Upper lobe of left lung (tissue), 6 donors: ENCODE results near the gene RNASE1. TPM values are rescaled to one million over a fixed set of nuclear protein-coding genes. Genes with fewer than 3 reads are reported as not detected.
A peak's percentile ranks its signal among the peaks of the same experiment; 100 is the strongest.
"Not testable (repeated sequence)": the region's sequence is repeated elsewhere in the genome, so short reads cannot be mapped to it uniquely, and the experiment has no call there.

ENCODE experiments used
- ATAC-seq, 2 donors: fragments of 200-7000 bp; cut with Tn5 transposase; one replicate each; pipeline ENCODE4 v1.9.1; 2022; ENCODE audit warnings: mild to moderate bottlenecking in 2 of 2, moderate library complexity in 2 of 2; ENCODE audit not compliant: low FRiP score in 2 of 2
- DNase-seq, 2 donors: peaks; one replicate each; pipeline ENCODE4 v3.0.0-alpha.2; 2019 to 2020
- H3K27ac ChIP-seq, 4 donors: fragments of 200-600 bp; sonication (generic); one replicate each; pipeline ENCODE4 v1.5.1; 2016 to 2019
- H3K27me3 ChIP-seq, 4 donors: fragments of 200-600 bp; sonication (generic); one replicate each; pipeline ENCODE4 v1.5.1; 2017 to 2019
- H3K36me3 ChIP-seq, 4 donors: fragments of 200-600 bp; sonication (generic); one replicate each; pipeline ENCODE4 v1.5.1; 2016 to 2019
- H3K4me1 ChIP-seq, 4 donors: fragments of 200-600 bp; sonication (generic); one replicate each; pipeline ENCODE4 v1.5.1; 2018 to 2019
- H3K4me3 ChIP-seq, 4 donors: fragments of 200-600 bp; sonication (generic); one replicate each; pipeline ENCODE4 v1.5.1; 2017 to 2019; ENCODE audit warnings: mild to moderate bottlenecking in 2 of 4, moderate library complexity in 1 of 4
- H3K9me3 ChIP-seq, 4 donors: fragments of 200-600 bp; sonication (generic); one replicate each; pipeline ENCODE4 v1.5.1; 2018 to 2019
- EP300 ChIP-seq, 4 donors: sonication (generic); formaldehyde crosslinking; IDR thresholded peaks; one replicate each; pipeline ENCODE4 v1.5.1; 2017; ENCODE audit warnings: antibody characterized with exemption in 4 of 4, control low read depth in 2 of 4
- POLR2A ChIP-seq, 4 donors: fragments of 450-650 bp; IDR thresholded peaks; one replicate each; pipeline ENCODE4 v1.5.1; 2016 to 2017; ENCODE audit warnings: antibody characterized with exemption in 4 of 4, mild to moderate bottlenecking in 2 of 4
- POLR2AphosphoS5 ChIP-seq, 2 donors: sonication (generic); formaldehyde crosslinking; IDR thresholded peaks; one replicate each; pipeline ENCODE4 v1.5.1; 2017; ENCODE audit warnings: antibody characterized with exemption in 2 of 2
- WGBS, 2 donors: methylation state at CpG; one replicate each; pipeline ENCODE4 v1.1.5; 2017 to 2018; 5-methylcytosine and 5-hydroxymethylcytosine counted together
- total RNA-seq, 6 donors: library from RNA; depleted of rRNA in 4 of 6; stranded (reverse); fragments of >200 nt in 4 of 6; gene quantifications; one replicate each; pipeline versions ENCODE4 v1.1.0 to v1.2.1, GENCODE V29; 2016 to 2021
- TF ChIP-seq, protein P1 (sequence below), 6 experiments: fragments of 450-650 bp in 4 of 6; fragments of 200-600 bp in 2 of 6; sonication (generic) in 2 of 6; IDR thresholded peaks; one replicate each; pipeline ENCODE4 v1.5.1; 2016 to 2019; ENCODE audit warnings: antibody characterized with exemption in 6 of 6
- donor health status: DM: no; HTN: no; CAD: no; lungs with moderate emphysema.
- donor health status: DM: no; HTN: yes; CAD: no; lungs with severe emphysema.

The RNASE1 gene
- total RNA-seq, 6 donors from 2014 or later = 229 to 1,558 (median 860) TPM

DNA sequence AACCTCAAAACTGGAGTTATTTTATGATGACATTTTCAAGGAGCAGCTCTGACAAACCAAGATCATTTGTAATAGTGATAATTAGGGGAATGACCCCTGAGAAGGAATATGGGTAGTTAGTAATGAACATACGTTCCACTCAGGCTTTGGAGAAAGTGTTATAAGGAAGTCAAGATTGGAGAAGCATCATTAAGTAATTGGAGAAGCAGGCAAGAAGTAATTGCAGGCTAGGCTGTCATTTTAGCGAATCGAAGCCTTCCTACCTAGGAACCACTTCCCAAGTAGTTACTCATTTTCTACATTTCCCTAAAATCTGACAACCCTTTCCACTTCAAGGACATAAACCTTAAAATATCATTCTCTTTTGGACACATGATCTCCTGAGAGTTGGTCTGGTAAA, 33.2 kb downstream of the RNASE1 start:
- no peak for ATAC-seq
- TF ChIP-seq EP300 (IDR thresholded peaks at IDR 0.05) = no peak
- TF ChIP-seq, protein P1, sequence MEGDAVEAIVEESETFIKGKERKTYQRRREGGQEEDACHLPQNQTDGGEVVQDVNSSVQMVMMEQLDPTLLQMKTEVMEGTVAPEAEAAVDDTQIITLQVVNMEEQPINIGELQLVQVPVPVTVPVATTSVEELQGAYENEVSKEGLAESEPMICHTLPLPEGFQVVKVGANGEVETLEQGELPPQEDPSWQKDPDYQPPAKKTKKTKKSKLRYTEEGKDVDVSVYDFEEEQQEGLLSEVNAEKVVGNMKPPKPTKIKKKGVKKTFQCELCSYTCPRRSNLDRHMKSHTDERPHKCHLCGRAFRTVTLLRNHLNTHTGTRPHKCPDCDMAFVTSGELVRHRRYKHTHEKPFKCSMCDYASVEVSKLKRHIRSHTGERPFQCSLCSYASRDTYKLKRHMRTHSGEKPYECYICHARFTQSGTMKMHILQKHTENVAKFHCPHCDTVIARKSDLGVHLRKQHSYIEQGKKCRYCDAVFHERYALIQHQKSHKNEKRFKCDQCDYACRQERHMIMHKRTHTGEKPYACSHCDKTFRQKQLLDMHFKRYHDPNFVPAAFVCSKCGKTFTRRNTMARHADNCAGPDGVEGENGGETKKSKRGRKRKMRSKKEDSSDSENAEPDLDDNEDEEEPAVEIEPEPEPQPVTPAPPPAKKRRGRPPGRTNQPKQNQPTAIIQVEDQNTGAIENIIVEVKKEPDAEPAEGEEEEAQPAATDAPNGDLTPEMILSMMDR (IDR thresholded peaks at IDR 0.05) = no peak
- no peak for TF ChIP-seq POLR2AphosphoS5 (IDR thresholded peaks at IDR 0.05)
- Histone ChIP-seq H3K27ac (no peak overlapping the region), H3K36me3 (no peaks in the 10 kb centered on the region), H3K9me3 (no peaks in the 10 kb centered on the region), H3K4me1 (peaks cover 0 to 5% (median 1%) of the 10 kb centered on the region in 4 donors), H3K27me3 (no peaks in the 10 kb centered on the region), H3K4me3 (no peak overlapping the region)
- no peak for DNase-seq
- WGBS, 2 donors = 68 to 71% methylated on average over 3 of the region's 3 CpGs

DNA sequence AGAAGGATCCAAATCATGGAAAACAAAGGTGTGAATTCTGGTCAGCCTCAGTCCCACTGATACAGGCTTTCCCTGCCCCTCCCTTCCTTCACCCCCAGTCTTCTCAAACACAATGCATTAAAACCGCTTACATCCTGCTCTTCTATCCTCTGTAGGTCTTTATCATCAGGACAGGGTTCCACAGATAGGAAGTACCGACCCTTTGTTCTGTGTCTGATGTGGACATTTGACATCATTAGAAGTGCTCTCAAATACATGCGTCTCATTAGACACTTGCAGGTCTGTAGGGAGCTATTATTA, 34.1 kb downstream of the RNASE1 start:
- Histone ChIP-seq H3K4me3 (no peak overlapping the region), H3K27ac (no peak overlapping the region), H3K27me3 (no peaks in the 10 kb centered on the region), H3K36me3 (no peaks in the 10 kb centered on the region), H3K4me1 (no peaks in the 10 kb centered on the region), H3K9me3 (no peaks in the 10 kb centered on the region)
- DNase-seq (no peak), ATAC-seq (no peak)
- TF ChIP-seq, protein P1 (IDR thresholded peaks at IDR 0.05) = no peak
- TF ChIP-seq POLR2A (IDR thresholded peaks at IDR 0.05) (no peak), EP300 (IDR thresholded peaks at IDR 0.05) (no peak), POLR2AphosphoS5 (IDR thresholded peaks at IDR 0.05) (no peak)
- 40 to 67% methylated on average over 3 of the region's 3 CpGs for WGBS, 2 donors

DNA sequence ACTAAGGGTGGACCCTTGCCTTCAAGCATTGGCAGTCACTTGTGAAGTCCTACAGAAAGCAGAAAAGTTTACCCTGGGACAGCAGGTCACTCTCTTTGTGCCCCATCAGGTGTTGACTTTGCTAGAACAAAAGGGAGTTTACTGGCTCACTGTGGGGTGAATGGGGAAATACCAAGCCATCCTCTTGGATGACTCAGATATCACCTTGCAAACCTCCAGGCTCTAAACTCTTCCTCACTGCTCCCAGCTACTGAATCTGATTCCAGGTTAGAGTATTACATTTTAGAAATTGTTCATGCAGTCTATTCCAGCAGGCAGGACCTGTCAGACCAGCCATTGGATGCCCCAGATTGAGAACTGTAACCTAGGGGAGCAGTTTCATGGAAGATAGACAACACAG, 41.7 kb downstream of the RNASE1 start:
- no peaks in the 10 kb centered on the region for H3K27me3 ChIP-seq
- no peaks in the 10 kb centered on the region for H3K9me3 ChIP-seq
- H3K4me1 ChIP-seq = no peaks in the 10 kb centered on the region
- ATAC-seq = no peak
- H3K27ac ChIP-seq = no peak overlapping the region
- TF ChIP-seq, protein P1 (IDR thresholded peaks at IDR 0.05) = no peak
- TF ChIP-seq EP300 (IDR thresholded peaks at IDR 0.05) (no peak), POLR2AphosphoS5 (IDR thresholded peaks at IDR 0.05) (no peak), POLR2A (IDR thresholded peaks at IDR 0.05) (no peak)
- H3K36me3 ChIP-seq = no peaks in the 10 kb centered on the region
- DNase-seq = no peak
- no peak overlapping the region for H3K4me3 ChIP-seq

DNA sequence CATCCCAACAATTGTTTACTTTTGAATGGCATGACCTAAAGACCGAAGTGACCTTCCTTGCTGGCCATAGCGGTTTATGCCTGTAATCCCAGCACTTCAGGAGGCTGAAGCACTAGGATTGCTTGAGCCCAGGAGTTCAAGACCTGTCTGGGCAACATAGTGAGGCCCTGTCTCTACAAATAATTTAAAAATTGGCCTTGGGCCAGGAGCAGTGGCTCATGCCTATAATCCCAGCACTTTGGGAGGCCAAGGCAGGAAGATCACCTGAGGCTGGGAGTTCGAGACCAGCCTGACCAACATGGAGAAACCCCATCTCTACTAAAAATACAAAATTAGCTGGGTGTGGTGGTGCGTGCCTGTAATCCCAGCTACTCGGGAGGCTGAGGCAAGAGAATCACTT, 43.2 kb downstream of the RNASE1 start:
- H3K36me3 ChIP-seq, H3K27ac ChIP-seq, H3K4me1 ChIP-seq, H3K4me3 ChIP-seq, DNase-seq, H3K9me3 ChIP-seq, H3K27me3 ChIP-seq, ATAC-seq: not testable (repeated sequence)
- 95 to 98% methylated on average over 5 of the region's 5 CpGs for WGBS, 2 donors

DNA sequence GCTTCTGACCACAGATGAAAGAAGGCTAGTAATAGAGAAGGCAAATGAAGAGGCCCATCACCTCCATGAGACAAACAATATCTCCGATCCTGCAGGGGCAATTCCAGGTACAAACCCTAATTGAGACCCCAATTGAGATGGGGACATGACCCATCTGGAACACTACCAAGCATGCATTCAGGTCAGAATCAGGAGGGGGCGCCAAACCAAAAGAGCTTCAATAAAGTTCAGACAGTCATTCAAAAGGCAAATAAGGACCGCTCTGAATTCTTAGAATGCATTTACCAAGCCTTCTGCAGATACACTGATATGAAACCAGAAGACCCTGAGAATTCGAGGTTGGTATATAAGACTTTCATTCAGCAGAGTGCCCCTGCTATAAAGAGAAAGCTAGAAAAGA, 44.7 kb downstream of the RNASE1 start:
- Histone ChIP-seq H3K27ac (no peak overlapping the region), H3K9me3 (peaks cover 0 to 3% (median 1%) of the 10 kb centered on the region in 4 donors), H3K36me3 (no peaks in the 10 kb centered on the region), H3K4me3 (no peak overlapping the region), H3K4me1 (peaks cover 0 to 5% (median 2%) of the 10 kb centered on the region in 4 donors), H3K27me3 (no peaks in the 10 kb centered on the region)
- 27 to 55% methylated on average over 4 of the region's 4 CpGs for WGBS, 2 donors
- no peak for TF ChIP-seq EP300 (IDR thresholded peaks at IDR 0.05)
- TF ChIP-seq, protein P1 (IDR thresholded peaks at IDR 0.05) = peak in 5 of 6 experiments; percentile 10 to 47 (median 36)
- TF ChIP-seq POLR2A (IDR thresholded peaks at IDR 0.05) = no peak
- TF ChIP-seq POLR2AphosphoS5 (IDR thresholded peaks at IDR 0.05) = no peak
- DNase-seq (peak in 1 of 2 donors; percentile 32), ATAC-seq (no peak)
